Body of pancreas (tissue), 4 donors: ENCODE measurements around the gene ASS1. TPM values are rescaled to one million over a fixed set of nuclear protein-coding genes. Genes with fewer than 3 reads are reported as not detected.

Source experiments
- ATAC-seq: fragments of 150-250 bp; one replicate; pipeline ENCODE4 v1.9.1; 2016
- DNase-seq, 4 donors: peaks; one replicate each; pipeline ENCODE4 v3.0.0-alpha.2; 2019
- H3K27ac ChIP-seq, 4 donors: fragments of 200-600 bp; sonication (generic); 1 replicate in 3 of 4; 2 replicates in 1 of 4; pipeline versions ENCODE4 v1.5.1 to v1.6.1; 2016 to 2019; ENCODE audit warnings: mild to moderate bottlenecking in 1 of 4, mixed read lengths in 1 of 4, moderate library complexity in 1 of 4
- H3K27me3 ChIP-seq, 2 donors: fragments of 200-600 bp; sonication (generic); one replicate each; pipeline ENCODE4 v1.6.0; 2016; ENCODE audit warnings: mild to moderate bottlenecking in 1 of 2
- H3K36me3 ChIP-seq, 2 donors: fragments of 200-600 bp; sonication (generic); replicated peaks in 1 of 2; 2 replicates each; pipeline ENCODE4 v1.5.1; 2016; ENCODE audit warnings: low read depth in 2 of 2; ENCODE audit not compliant: insufficient read depth in 1 of 2
- H3K4me1 ChIP-seq: fragments of 200-600 bp; sonication (generic); one replicate; pipeline ENCODE4 v1.6.0; 2016
- H3K4me3 ChIP-seq, 2 donors: fragments of 200-600 bp; sonication (generic); 1 replicate in 1 of 2; 2 replicates in 1 of 2; pipeline ENCODE4 v1.5.1; 2016 to 2019
- H3K9me3 ChIP-seq, 3 donors: fragments of 200-600 bp; sonication (generic); 1 replicate in 2 of 3; 2 replicates in 1 of 3; pipeline ENCODE4 v1.5.1; 2016
- CTCF ChIP-seq, 7 experiments: fragments of 450-650 bp in 4 of 7; fragments of 200-600 bp in 3 of 7; sonication (generic) in 3 of 7; IDR thresholded peaks; one replicate each; pipeline ENCODE4 v1.5.1; 2016 to 2019; ENCODE audit warnings: antibody characterized with exemption in 7 of 7
- POLR2A ChIP-seq, 3 donors: fragments of 450-650 bp; IDR thresholded peaks; one replicate each; pipeline ENCODE4 v1.6.1; 2016; ENCODE audit warnings: antibody characterized with exemption in 3 of 3, mild to moderate bottlenecking in 2 of 3
- WGBS, 2 donors: methylation state at CpG; one replicate each; pipeline ENCODE4 v1.1.5; 2017; 5-methylcytosine and 5-hydroxymethylcytosine counted together
- intact Hi-C: fragments of 100-400 bp; cut with DNase I; formaldehyde crosslinking; loops from one replicate; pipeline ENCODE4 v1.15.1; 2023
- total RNA-seq, 2 donors: library from RNA; depleted of rRNA; stranded (reverse); fragments of >200 nt; gene quantifications; one replicate each; pipeline ENCODE4 v1.1.0, GENCODE V29; 2016

Gene ASS1
- total RNA-seq, 2 donors from 2014 or later = 31.6 to 120 TPM

GRCh38 chr9:130443840-130444492 is 795 bp upstream of the ASS1 start:
- intact Hi-C loops = no loop called here
- peaks cover 30% of the 10 kb centered on the region for H3K4me1 ChIP-seq
- no peaks in the 10 kb centered on the region for H3K9me3 ChIP-seq
- no peaks in the 10 kb centered on the region for H3K36me3 ChIP-seq
- 42 to 44% methylated on average over 12 to 14 of the region's 14 CpGs for WGBS, 2 donors
- H3K4me3 ChIP-seq = no peak overlapping the region
- ATAC-seq (no peak), DNase-seq (peak; percentile 18 to 53 (median 39))
- no peaks in the 10 kb centered on the region for H3K27me3 ChIP-seq
- H3K27ac ChIP-seq = peak overlapping the region in 3 of 4 donors; percentile 53 to 69 (median 68)
- no peak for TF ChIP-seq POLR2A (IDR thresholded peaks at IDR 0.05)
- no peak for TF ChIP-seq CTCF (IDR thresholded peaks at IDR 0.05)

GRCh38 chr9:130445268-130445983 is 665 bp downstream of the ASS1 start:
- DNase-seq (peak; percentile 45 to 66 (median 62)), ATAC-seq (peak; percentile 49)
- Histone ChIP-seq H3K27ac (peak overlapping the region; percentile 53 to 69 (median 61)), H3K9me3 (no peaks in the 10 kb centered on the region), H3K4me1 (peaks cover 41% of the 10 kb centered on the region), H3K4me3 (peak overlapping the region; percentile 9 to 53), H3K36me3 (no peaks in the 10 kb centered on the region), H3K27me3 (no peaks in the 10 kb centered on the region)
- 4 to 9% methylated on average over 12 to 28 of the region's 30 CpGs for WGBS, 2 donors
- TF ChIP-seq CTCF (IDR thresholded peaks at IDR 0.05) (peak in 1 of 7 experiments; percentile 7), POLR2A (IDR thresholded peaks at IDR 0.05) (peak in 2 of 3 donors; percentile 18 to 22)
- intact Hi-C loops = no loop called here

GRCh38 chr9:130446101-130446861 is 1.5 kb downstream of the ASS1 start:
- Histone ChIP-seq H3K4me3 (no peak overlapping the region), H3K36me3 (no peaks in the 10 kb centered on the region), H3K9me3 (no peaks in the 10 kb centered on the region), H3K27ac (peak overlapping the region; percentile 53 to 69 (median 61)), H3K4me1 (peaks cover 49% of the 10 kb centered on the region), H3K27me3 (no peaks in the 10 kb centered on the region)
- peak; percentile 12 for ATAC-seq
- DNase-seq = peak; percentile 36 to 74 (median 64)
- WGBS, 2 donors = 45 to 49% methylated on average over 4 to 16 of the region's 16 CpGs
- no peak for TF ChIP-seq CTCF (IDR thresholded peaks at IDR 0.05)
- no peak for TF ChIP-seq POLR2A (IDR thresholded peaks at IDR 0.05)
- intact Hi-C loops = no loop called here

GRCh38 chr9:130447193-130447816 is 2.5 kb downstream of the ASS1 start:
- no peak for ATAC-seq
- Histone ChIP-seq H3K27me3 (no peaks in the 10 kb centered on the region), H3K9me3 (no peaks in the 10 kb centered on the region), H3K4me3 (no peak overlapping the region), H3K36me3 (no peaks in the 10 kb centered on the region), H3K27ac (peak overlapping the region in 1 of 4 donors; percentile 69), H3K4me1 (peaks cover 59% of the 10 kb centered on the region)
- intact Hi-C loops = no loop called here
- DNase-seq = no peak
- TF ChIP-seq POLR2A (IDR thresholded peaks at IDR 0.05) (no peak), CTCF (IDR thresholded peaks at IDR 0.05) (no peak)
- WGBS, 2 donors = 79 to 94% methylated on average over 2 to 12 of the region's 12 CpGs
